HepG2 (cell line): ENCODE results near the gene MTMR3. TPM values are rescaled to one million over a fixed set of nuclear protein-coding genes. Genes with fewer than 3 reads are reported as not detected.
A peak's percentile ranks its signal among the peaks of the same experiment; 100 is the strongest.

ENCODE experiments used
- CEBPG ChIP-seq: IDR thresholded peaks from 2 replicates; pipeline ENCODE4 v1.6.1; 2016
- FOSL1 ChIP-seq: sonication (generic); formaldehyde crosslinking; IDR thresholded peaks from 2 replicates; pipeline ENCODE4 v1.9.0; 2021; ENCODE audit warnings: missing genetic modification reagents, borderline replicate concordance
- FOXM1 ChIP-seq: sonication (generic); formaldehyde crosslinking; IDR thresholded peaks from 2 replicates; pipeline ENCODE4 v1.5.0; 2020; ENCODE audit warnings: missing genetic modification reagents
- GTF3A ChIP-seq: sonication (generic); formaldehyde crosslinking; conservative IDR thresholded peaks from 2 replicates; pipeline ENCODE4 v1.4.0; 2020; ENCODE audit warnings: mild to moderate bottlenecking, missing genetic modification reagents
- HDAC2 ChIP-seq: sonication (generic); formaldehyde crosslinking; IDR thresholded peaks from 2 replicates; pipeline ENCODE4 v1.4.0; 2020; ENCODE audit warnings: missing genetic modification reagents
- IKZF4 ChIP-seq: sonication (generic); formaldehyde crosslinking; IDR thresholded peaks from 2 replicates; pipeline ENCODE4 v1.5.1; 2020; ENCODE audit warnings: borderline replicate concordance, mild to moderate bottlenecking, low read depth, missing genetic modification reagents; ENCODE audit errors: not compliant biosample characterization
- KDM2A ChIP-seq: sonication (generic); formaldehyde crosslinking; IDR thresholded peaks from 2 replicates; pipeline ENCODE4 v1.4.0; 2020; ENCODE audit warnings: low read depth, missing genetic modification reagents, borderline replicate concordance
- KLF15 ChIP-seq: sonication (generic); formaldehyde crosslinking; IDR thresholded peaks from 2 replicates; pipeline ENCODE4 v1.8.1; 2023; ENCODE audit warnings: borderline replicate concordance, mild to moderate bottlenecking, inconsistent platforms, missing genetic modification reagents, mixed read lengths
- NCOA2 ChIP-seq: sonication (generic); formaldehyde crosslinking; IDR thresholded peaks from 2 replicates; pipeline ENCODE4 v1.8.0; 2022; ENCODE audit warnings: inconsistent platforms
- REL ChIP-seq: sonication (generic); formaldehyde crosslinking; conservative IDR thresholded peaks from 2 replicates; pipeline ENCODE4 v1.8.0; 2022; ENCODE audit warnings: mild to moderate bottlenecking, missing genetic modification reagents, moderate library complexity
- SYNCRIP ChIP-seq: fragments of 200-400 bp; formaldehyde crosslinking; IDR thresholded peaks from 2 replicates; pipeline ENCODE4 v1.6.1; 2018; ENCODE audit warnings: mild to moderate bottlenecking, low read depth, low read length; ENCODE audit not compliant: insufficient read depth
- YEATS4 ChIP-seq: sonication (generic); formaldehyde crosslinking; IDR thresholded peaks from 2 replicates; pipeline ENCODE4 v1.4.0; 2020; ENCODE audit warnings: missing genetic modification reagents, borderline replicate concordance
- ZNF101 ChIP-seq: sonication (generic); formaldehyde crosslinking; IDR thresholded peaks from 2 replicates; pipeline ENCODE4 v1.4.0; 2020; ENCODE audit warnings: mild to moderate bottlenecking, low read depth, missing genetic modification reagents, borderline replicate concordance
- ZNF205 ChIP-seq: IDR thresholded peaks from 2 replicates; pipeline ENCODE4 v1.6.1; 2018; ENCODE audit warnings: missing biosample characterization, missing genetic modification reagents
- ZNF234 ChIP-seq: sonication (generic); formaldehyde crosslinking; conservative IDR thresholded peaks from 2 replicates; pipeline ENCODE4 v1.5.1; 2020; ENCODE audit warnings: mild to moderate bottlenecking, missing genetic modification reagents
- ZNF335 ChIP-seq: sonication (generic); formaldehyde crosslinking; IDR thresholded peaks from 2 replicates; pipeline ENCODE4 v1.4.0; 2020; ENCODE audit warnings: missing genetic modification reagents
- ZNF431 ChIP-seq: sonication (generic); formaldehyde crosslinking; IDR thresholded peaks from 2 replicates; pipeline ENCODE4 v1.9.0; 2022; ENCODE audit warnings: missing genetic modification reagents, low read depth, mild to moderate bottlenecking, borderline replicate concordance
- ZNF572 ChIP-seq: sonication (generic); formaldehyde crosslinking; IDR thresholded peaks from 2 replicates; pipeline ENCODE4 v1.5.1; 2020; ENCODE audit warnings: mild to moderate bottlenecking, missing genetic modification reagents
- ZNF780A ChIP-seq: sonication (generic); formaldehyde crosslinking; IDR thresholded peaks from 2 replicates; pipeline ENCODE4 v1.8.0; 2022; ENCODE audit warnings: mild to moderate bottlenecking, missing genetic modification reagents, moderate library complexity
- ZSCAN25 ChIP-seq: sonication (generic); formaldehyde crosslinking; IDR thresholded peaks from 2 replicates; pipeline ENCODE4 v1.8.0; 2022; ENCODE audit warnings: mild to moderate bottlenecking, missing genetic modification reagents
- polyA plus RNA-seq, 8 experiments: library from polyadenylated mRNA; depleted of rRNA in 3 of 8; stranded (reverse) in 7 of 8; unstranded in 1 of 8; fragments of >200 nt; fragmentation: Illumina TruSeq in 4 of 8; extraction: Trizol in 4 of 8; gene quantifications; 2 replicates each; pipeline versions ENCODE4 v1.2.1 to v1.2.3, GENCODE V29; 2011 to 2016; ENCODE audit warnings: low read depth in 4 of 8, missing spikeins in 1 of 8, mixed read lengths in 1 of 8; ENCODE audit not compliant: insufficient read depth in 1 of 8
- total RNA-seq, 5 experiments: library from RNA; depleted of rRNA; stranded (reverse); fragments of >200 nt; fragmentation: Illumina TruSeq; extraction: Trizol; gene quantifications; 2 replicates each; pipeline ENCODE4 v1.2.3, GENCODE V29; 2016; ENCODE audit warnings: low read depth in 1 of 5
- TF ChIP-seq, protein P1 (sequence below): sonication (generic); formaldehyde crosslinking; IDR thresholded peaks from 2 replicates; pipeline ENCODE4 v1.4.0; 2020; ENCODE audit warnings: missing genetic modification reagents, mild to moderate bottlenecking, borderline replicate concordance
- TF ChIP-seq, protein P2 (sequence below), 2 experiments: IDR thresholded peaks; 2 replicates each; pipeline ENCODE4 v1.6.1; 2011 to 2012; ENCODE audit warnings: low read length in 2 of 2, borderline replicate concordance in 1 of 2, low read depth in 1 of 2, mild to moderate bottlenecking in 1 of 2, moderate library complexity in 1 of 2
- TF ChIP-seq, protein P3 (sequence below): sonication (generic); formaldehyde crosslinking; IDR thresholded peaks from 2 replicates; pipeline ENCODE4 v1.4.0; 2020; ENCODE audit warnings: mild to moderate bottlenecking, missing genetic modification reagents

The MTMR3 gene
- total and polyA plus RNA-seq, 2 of the 13 experiments (the other 11 are each of a cell fraction or from before 2014, with no cell fraction given), result 12.6 to 24.8 TPM

DNA sequence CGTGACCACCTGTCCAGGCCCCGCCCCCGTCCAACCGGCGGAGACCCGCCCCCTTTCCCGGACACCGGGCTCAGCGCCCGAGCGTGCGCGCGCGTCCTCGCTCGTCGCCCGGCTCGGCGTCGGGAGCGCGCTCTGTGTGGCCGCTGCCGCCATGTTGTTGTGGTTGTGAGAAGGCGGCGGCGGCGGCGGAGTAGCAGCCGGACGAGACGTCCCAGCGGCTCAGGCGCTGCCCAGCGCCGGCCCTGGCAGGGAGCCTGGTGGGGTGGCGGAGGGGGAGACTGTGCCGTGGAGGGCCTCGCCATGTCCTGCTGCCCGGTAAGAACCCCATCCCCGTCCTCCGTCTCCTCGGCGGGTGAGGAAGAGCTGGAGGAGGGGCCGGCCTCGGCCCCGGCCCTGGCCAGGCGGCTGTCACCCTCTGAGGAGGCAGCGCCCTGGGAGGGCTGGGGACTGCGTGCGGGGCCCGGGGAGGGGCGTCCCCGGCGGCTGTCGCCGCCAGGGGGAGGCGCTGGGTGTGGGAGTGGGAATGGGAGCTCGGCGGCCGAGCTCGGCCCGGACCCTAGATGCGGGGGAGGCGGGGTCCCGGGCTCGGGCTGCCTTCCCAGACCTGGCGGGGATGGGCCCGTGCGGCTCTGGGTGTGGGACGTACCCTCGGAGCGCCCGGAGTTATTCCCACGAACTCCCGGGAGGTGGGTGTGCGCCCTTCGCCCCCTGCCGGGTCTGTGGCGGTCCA, at the start of gene MTMR3 (continued):
- TF ChIP-seq SYNCRIP (no peak), ZNF101 (no peak), ZNF572 (CRISPR knock-in tag) (no peak), HDAC2 (no peak; the same call in 1 of the 2 replicates), ZNF234 (no peak), CEBPG (CRISPR knock-in tag) (no peak), FOXM1 (CRISPR knock-in tag) (no peak), ZNF780A (0 out of 2 replicates have a peak, but pooled peaks have one; percentile 19), GTF3A (CRISPR knock-in tag) (no peak; the same call in 1 of the 2 replicates), KDM2A (CRISPR knock-in tag) (peak; percentile 44; the same call in 1 of the 2 replicates), KLF15 (CRISPR knock-in tag) (no peak), ZSCAN25 (CRISPR knock-in tag) (no peak), NCOA2 (CRISPR knock-in tag) (no peak), YEATS4 (no peak; the same call in 1 of the 2 replicates), FOSL1 (no peak), REL (CRISPR knock-in tag) (0 out of 2 replicates have a peak, but pooled peaks have one; percentile 45), IKZF4 (CRISPR knock-in tag) (no peak), ZNF205 (CRISPR knock-in tag) (no peak), ZNF431 (no peak), ZNF335 (CRISPR knock-in tag) (no peak)
- TF ChIP-seq, protein P1, sequence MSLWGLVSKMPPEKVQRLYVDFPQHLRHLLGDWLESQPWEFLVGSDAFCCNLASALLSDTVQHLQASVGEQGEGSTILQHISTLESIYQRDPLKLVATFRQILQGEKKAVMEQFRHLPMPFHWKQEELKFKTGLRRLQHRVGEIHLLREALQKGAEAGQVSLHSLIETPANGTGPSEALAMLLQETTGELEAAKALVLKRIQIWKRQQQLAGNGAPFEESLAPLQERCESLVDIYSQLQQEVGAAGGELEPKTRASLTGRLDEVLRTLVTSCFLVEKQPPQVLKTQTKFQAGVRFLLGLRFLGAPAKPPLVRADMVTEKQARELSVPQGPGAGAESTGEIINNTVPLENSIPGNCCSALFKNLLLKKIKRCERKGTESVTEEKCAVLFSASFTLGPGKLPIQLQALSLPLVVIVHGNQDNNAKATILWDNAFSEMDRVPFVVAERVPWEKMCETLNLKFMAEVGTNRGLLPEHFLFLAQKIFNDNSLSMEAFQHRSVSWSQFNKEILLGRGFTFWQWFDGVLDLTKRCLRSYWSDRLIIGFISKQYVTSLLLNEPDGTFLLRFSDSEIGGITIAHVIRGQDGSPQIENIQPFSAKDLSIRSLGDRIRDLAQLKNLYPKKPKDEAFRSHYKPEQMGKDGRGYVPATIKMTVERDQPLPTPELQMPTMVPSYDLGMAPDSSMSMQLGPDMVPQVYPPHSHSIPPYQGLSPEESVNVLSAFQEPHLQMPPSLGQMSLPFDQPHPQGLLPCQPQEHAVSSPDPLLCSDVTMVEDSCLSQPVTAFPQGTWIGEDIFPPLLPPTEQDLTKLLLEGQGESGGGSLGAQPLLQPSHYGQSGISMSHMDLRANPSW (CRISPR knock-in tag), result no peak
- TF ChIP-seq, protein P2, sequence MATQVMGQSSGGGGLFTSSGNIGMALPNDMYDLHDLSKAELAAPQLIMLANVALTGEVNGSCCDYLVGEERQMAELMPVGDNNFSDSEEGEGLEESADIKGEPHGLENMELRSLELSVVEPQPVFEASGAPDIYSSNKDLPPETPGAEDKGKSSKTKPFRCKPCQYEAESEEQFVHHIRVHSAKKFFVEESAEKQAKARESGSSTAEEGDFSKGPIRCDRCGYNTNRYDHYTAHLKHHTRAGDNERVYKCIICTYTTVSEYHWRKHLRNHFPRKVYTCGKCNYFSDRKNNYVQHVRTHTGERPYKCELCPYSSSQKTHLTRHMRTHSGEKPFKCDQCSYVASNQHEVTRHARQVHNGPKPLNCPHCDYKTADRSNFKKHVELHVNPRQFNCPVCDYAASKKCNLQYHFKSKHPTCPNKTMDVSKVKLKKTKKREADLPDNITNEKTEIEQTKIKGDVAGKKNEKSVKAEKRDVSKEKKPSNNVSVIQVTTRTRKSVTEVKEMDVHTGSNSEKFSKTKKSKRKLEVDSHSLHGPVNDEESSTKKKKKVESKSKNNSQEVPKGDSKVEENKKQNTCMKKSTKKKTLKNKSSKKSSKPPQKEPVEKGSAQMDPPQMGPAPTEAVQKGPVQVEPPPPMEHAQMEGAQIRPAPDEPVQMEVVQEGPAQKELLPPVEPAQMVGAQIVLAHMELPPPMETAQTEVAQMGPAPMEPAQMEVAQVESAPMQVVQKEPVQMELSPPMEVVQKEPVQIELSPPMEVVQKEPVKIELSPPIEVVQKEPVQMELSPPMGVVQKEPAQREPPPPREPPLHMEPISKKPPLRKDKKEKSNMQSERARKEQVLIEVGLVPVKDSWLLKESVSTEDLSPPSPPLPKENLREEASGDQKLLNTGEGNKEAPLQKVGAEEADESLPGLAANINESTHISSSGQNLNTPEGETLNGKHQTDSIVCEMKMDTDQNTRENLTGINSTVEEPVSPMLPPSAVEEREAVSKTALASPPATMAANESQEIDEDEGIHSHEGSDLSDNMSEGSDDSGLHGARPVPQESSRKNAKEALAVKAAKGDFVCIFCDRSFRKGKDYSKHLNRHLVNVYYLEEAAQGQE (IDR thresholded peaks at IDR 0.05; ENCODE audit: borderline replicate concordance in 1 of 2, low read depth in 1 of 2, low read length in 2 of 2), result no peak
- TF ChIP-seq, protein P3, sequence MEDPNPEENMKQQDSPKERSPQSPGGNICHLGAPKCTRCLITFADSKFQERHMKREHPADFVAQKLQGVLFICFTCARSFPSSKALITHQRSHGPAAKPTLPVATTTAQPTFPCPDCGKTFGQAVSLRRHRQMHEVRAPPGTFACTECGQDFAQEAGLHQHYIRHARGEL (CRISPR knock-in tag), result no peak
